A549 (cell line): ENCODE data around the gene DAB2.

Experiments used
- HDAC2 ChIP-seq: fragments of 200-600 bp; sonication (generic); IDR thresholded peaks from 2 replicates; pipeline ENCODE4 v1.6.1; 2016
- JUN ChIP-seq, 2 experiments: fragments of >200 bp; sonication (Bioruptor Twin); formaldehyde crosslinking; IDR thresholded peaks; 2 replicates in 1 of 2; 3 replicates in 1 of 2; pipeline ENCODE4 v1.6.1; 2016 to 2017
- JUNB ChIP-seq: fragments of >200 bp; sonication (Bioruptor Twin); formaldehyde crosslinking; IDR thresholded peaks from 2 replicates; pipeline ENCODE4 v1.6.1; 2016
- MAX ChIP-seq: IDR thresholded peaks from 2 replicates; pipeline ENCODE4 v1.6.1; 2012
- MYC ChIP-seq: IDR thresholded peaks from 2 replicates; pipeline ENCODE4 v1.6.1; 2012; ENCODE audit warnings: mild to moderate bottlenecking, inconsistent platforms, low read length, improper control_type of control experiment, borderline replicate concordance
- POLR2A ChIP-seq: IDR thresholded peaks from 2 replicates; pipeline ENCODE4 v1.6.1; 2012; ENCODE audit warnings: mild to moderate bottlenecking, low read length
- RAD21 ChIP-seq, 2 experiments: fragments of >200 bp in 1 of 2; sonication (Bioruptor Twin) in 1 of 2; formaldehyde crosslinking in 1 of 2; IDR thresholded peaks in 1 of 2; conservative IDR thresholded peaks in 1 of 2; 2 replicates in 1 of 2; 3 replicates in 1 of 2; pipeline ENCODE4 v1.6.1; 2012 to 2018; ENCODE audit warnings: inconsistent platforms in 1 of 2
- RCOR1 ChIP-seq: fragments of 150-350 bp; IDR thresholded peaks from 2 replicates; pipeline ENCODE4 v1.6.1; 2014; ENCODE audit warnings: antibody characterized with exemption, low read length, low read depth
- REST ChIP-seq: fragments of 200-600 bp; sonication (generic); IDR thresholded peaks from 2 replicates; pipeline ENCODE4 v1.6.1; 2016; ENCODE audit warnings: antibody characterized with exemption, mild to moderate bottlenecking, moderate library complexity
- TF ChIP-seq, protein P1 (sequence below): fragments of >200 bp; sonication (Bioruptor Twin); formaldehyde crosslinking; IDR thresholded peaks from 3 replicates; pipeline ENCODE4 v1.5.1; 2016
- TF ChIP-seq, protein P2 (sequence below): fragments of 450-650 bp; IDR thresholded peaks from 2 replicates; pipeline ENCODE4 v1.6.1; 2014; ENCODE audit warnings: antibody characterized with exemption

DNA sequence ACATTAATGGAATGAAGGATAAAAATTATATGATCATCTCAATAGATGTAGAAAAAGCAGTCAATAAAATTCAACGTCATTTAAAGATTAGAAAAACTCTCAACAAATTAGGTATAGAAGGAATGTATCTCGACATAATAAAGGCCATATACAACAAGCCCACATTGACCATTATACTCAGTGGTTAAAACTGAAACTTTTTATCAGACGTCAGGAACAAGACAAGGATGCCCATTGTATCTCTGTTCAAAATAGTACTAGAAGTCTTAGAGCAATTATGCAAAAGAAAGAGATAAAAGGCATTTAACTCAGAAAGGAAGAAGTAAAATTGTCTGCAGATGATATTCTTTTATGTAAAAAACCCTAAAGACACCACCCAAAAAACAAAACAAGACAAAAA is 101.2 kb downstream of the DAB2 start:
- TF ChIP-seq, protein P1, sequence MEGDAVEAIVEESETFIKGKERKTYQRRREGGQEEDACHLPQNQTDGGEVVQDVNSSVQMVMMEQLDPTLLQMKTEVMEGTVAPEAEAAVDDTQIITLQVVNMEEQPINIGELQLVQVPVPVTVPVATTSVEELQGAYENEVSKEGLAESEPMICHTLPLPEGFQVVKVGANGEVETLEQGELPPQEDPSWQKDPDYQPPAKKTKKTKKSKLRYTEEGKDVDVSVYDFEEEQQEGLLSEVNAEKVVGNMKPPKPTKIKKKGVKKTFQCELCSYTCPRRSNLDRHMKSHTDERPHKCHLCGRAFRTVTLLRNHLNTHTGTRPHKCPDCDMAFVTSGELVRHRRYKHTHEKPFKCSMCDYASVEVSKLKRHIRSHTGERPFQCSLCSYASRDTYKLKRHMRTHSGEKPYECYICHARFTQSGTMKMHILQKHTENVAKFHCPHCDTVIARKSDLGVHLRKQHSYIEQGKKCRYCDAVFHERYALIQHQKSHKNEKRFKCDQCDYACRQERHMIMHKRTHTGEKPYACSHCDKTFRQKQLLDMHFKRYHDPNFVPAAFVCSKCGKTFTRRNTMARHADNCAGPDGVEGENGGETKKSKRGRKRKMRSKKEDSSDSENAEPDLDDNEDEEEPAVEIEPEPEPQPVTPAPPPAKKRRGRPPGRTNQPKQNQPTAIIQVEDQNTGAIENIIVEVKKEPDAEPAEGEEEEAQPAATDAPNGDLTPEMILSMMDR, result no peak
- TF ChIP-seq RAD21 (conservative IDR thresholded peaks at IDR 0.05 in 1 of 2, IDR thresholded peaks at IDR 0.05 in 1 of 2) (no peak), REST (no peak), HDAC2 (no peak), POLR2A (no peak), MYC (no peak), JUNB (no peak), JUN (IDR thresholded peaks at IDR 0.05) (no peak), RCOR1 (no peak), MAX (no peak)
- TF ChIP-seq, protein P2, sequence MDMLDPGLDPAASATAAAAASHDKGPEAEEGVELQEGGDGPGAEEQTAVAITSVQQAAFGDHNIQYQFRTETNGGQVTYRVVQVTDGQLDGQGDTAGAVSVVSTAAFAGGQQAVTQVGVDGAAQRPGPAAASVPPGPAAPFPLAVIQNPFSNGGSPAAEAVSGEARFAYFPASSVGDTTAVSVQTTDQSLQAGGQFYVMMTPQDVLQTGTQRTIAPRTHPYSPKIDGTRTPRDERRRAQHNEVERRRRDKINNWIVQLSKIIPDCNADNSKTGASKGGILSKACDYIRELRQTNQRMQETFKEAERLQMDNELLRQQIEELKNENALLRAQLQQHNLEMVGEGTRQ, result no peak
